Naive thymus-derived CD4-positive, alpha-beta T cell (primary cell): Measurements from ENCODE around the gene CAB39. TPM values are rescaled to one million over a fixed set of nuclear protein-coding genes. Genes with fewer than 3 reads are reported as not detected.

Experiments used
- ATAC-seq: fragments of 150-1000 bp; cut with Tn5 transposase; 2 replicates; pipeline ENCODE4 v1.10.0; 2021; ENCODE audit warnings: mild to moderate bottlenecking, moderate library complexity
- CTCF ChIA-PET: fragments of 350-600 bp; sonication (Branson Sonifier 250); formaldehyde crosslinking; loops from one replicate; lab custom pipeline; 2021; ENCODE audit warnings: antibody characterized with exemption; lab: Charles Lee
- POLR2A ChIA-PET: fragments of 350-600 bp; sonication (Branson Sonifier 250); formaldehyde crosslinking; loops from one replicate; lab custom pipeline; 2021; ENCODE audit warnings: antibody characterized with exemption, inconsistent platforms; lab: Charles Lee
- DNase-seq, 9 donors: peaks; one replicate each; pipeline versions ENCODE4 v3.0.0 to v3.0.0-alpha.2; 2020 to 2022; ENCODE audit warnings: mixed read lengths in 1 of 9
- H3K27ac ChIP-seq: one replicate; pipeline ENCODE4 v1.7.0; 2013; ENCODE audit warnings: mild to moderate bottlenecking, low read depth, low read length, moderate library complexity
- H3K27me3 ChIP-seq, 2 donors: one replicate each; pipeline ENCODE4 v1.7.0; 2013; ENCODE audit warnings: low read length in 2 of 2, mild to moderate bottlenecking in 2 of 2, moderate library complexity in 2 of 2; ENCODE audit not compliant: control insufficient read depth in 2 of 2, insufficient read depth in 2 of 2
- H3K36me3 ChIP-seq, 3 experiments: 1 replicate in 2 of 3; 2 replicates in 1 of 3; pipeline ENCODE4 v1.7.0; 2013; ENCODE audit warnings: low read length in 3 of 3, mild to moderate bottlenecking in 3 of 3, moderate library complexity in 1 of 3; ENCODE audit not compliant: insufficient read depth in 3 of 3, control insufficient read depth in 2 of 3
- H3K4me1 ChIP-seq, 2 donors: one replicate each; pipeline ENCODE4 v1.7.0; 2013; ENCODE audit warnings: low read length in 2 of 2, mild to moderate bottlenecking in 2 of 2, moderate library complexity in 1 of 2; ENCODE audit not compliant: control insufficient read depth in 2 of 2, insufficient read depth in 2 of 2
- H3K4me3 ChIP-seq: 2 replicates; pipeline ENCODE4 v1.7.0; 2013; ENCODE audit warnings: mild to moderate bottlenecking, low read length
- H3K9me3 ChIP-seq, 3 experiments: 1 replicate in 2 of 3; 2 replicates in 1 of 3; pipeline ENCODE4 v1.7.0; 2013; ENCODE audit warnings: low read length in 3 of 3; ENCODE audit not compliant: control insufficient read depth in 2 of 3
- H3K27ac Mint-ChIP-seq, 9 donors: one replicate each; pipeline ENCODE4 v1.8.0; 2020 to 2022; ENCODE audit warnings: mixed read lengths in 9 of 9, mild to moderate bottlenecking in 8 of 9, moderate library complexity in 5 of 9, inconsistent platforms in 2 of 9
- H3K27me3 Mint-ChIP-seq, 5 donors: one replicate each; pipeline ENCODE4 v1.8.0; 2021 to 2022; ENCODE audit warnings: mixed read lengths in 5 of 5, mild to moderate bottlenecking in 1 of 5
- H3K36me3 Mint-ChIP-seq, 5 donors: one replicate each; pipeline ENCODE4 v1.8.0; 2020 to 2022; ENCODE audit warnings: mixed read lengths in 5 of 5, mild to moderate bottlenecking in 3 of 5, inconsistent platforms in 1 of 5
- H3K4me1 Mint-ChIP-seq, 7 donors: one replicate each; pipeline ENCODE4 v1.8.0; 2020 to 2022; ENCODE audit warnings: mixed read lengths in 7 of 7, mild to moderate bottlenecking in 3 of 7, inconsistent platforms in 1 of 7
- H3K4me3 Mint-ChIP-seq, 10 donors: one replicate each; pipeline ENCODE4 v1.8.0; 2020 to 2022; ENCODE audit warnings: mild to moderate bottlenecking in 10 of 10, mixed read lengths in 10 of 10, moderate library complexity in 6 of 10, inconsistent platforms in 2 of 10
- H3K9me3 Mint-ChIP-seq, 11 donors: one replicate each; pipeline ENCODE4 v1.8.0; 2020 to 2022; ENCODE audit warnings: mixed read lengths in 11 of 11, mild to moderate bottlenecking in 4 of 11, inconsistent platforms in 1 of 11, moderate library complexity in 1 of 11
- intact Hi-C, 2 donors: fragments of 100-400 bp; cut with micrococcal nuclease; formaldehyde crosslinking; loops; one replicate each; pipeline ENCODE4 v1.15.1; 2023
- polyA plus RNA-seq, 2 donors: library from polyadenylated mRNA; unstranded; fragments of 300-500 nt; fragmentation: Illumina TruSeq; gene quantifications; one replicate each; pipeline ENCODE4 v1.2.3, GENCODE V29; 2021
- total RNA-seq, 6 experiments: library from RNA in 5 of 6; stranded (reverse) in 5 of 6; gene quantifications; 1 replicate in 5 of 6; 2 replicates in 1 of 6; pipeline ENCODE4 v1.2.3 and lab custom pipeline; 2021 to 2026

The CAB39 gene
- total RNA-seq (100 to 1,000 TPM in 2 of 5 experiments, 10 to 100 TPM in 3; 71.0 to 186 (median 95.4) TPM), polyA plus RNA-seq (10 to 100 TPM; 73.1 to 79.4 TPM), total RNA-seq (lab: John Stamatoyannopoulos, UW) (142 reads per million, percentile 89 among the genes with 10 or more reads in this experiment)

DNA sequence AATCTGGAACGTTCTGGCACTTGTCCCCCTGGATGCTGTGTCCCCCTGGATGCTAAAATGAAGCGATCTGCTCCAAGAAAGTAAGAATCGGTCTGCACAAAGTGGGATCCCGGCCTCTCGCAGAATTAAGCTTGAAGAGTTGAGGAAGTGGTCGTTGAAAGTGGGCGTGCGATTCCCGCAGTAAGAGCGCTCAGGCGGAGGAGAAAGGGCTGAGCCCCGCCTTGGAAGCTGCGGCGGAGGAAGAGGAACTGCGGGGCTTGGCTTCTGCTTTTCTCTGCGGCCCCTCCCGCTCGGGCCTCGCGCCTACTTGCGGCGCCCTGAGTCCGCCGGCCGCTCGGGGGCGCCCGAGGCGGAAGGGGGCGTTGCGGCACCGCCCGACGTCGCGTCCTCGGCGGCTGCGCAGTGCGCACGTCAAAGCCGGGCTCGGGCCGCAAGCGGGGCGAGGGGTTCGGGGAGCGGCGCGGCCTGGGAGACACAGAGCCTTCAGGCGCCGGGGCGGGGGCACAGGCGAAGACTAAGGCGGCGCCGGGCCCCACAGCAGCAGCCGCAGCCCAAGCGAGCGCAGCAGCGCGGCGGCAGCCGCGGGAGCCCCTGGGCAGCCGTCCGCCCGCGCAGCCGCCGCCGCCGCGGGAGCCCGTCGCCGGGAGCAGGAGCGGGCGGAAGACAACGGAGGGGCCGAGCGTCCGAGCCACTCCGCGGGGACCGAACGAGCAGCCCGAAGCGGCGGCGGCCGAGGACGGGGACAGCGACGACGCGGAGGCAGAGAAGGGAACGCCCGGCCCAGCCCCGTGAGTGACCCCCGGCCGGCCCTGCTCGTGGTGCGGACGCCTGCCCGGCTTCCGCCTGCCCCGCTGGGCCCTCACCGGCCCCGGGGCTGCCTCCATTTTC, at the start of gene CAB39:
Gene CAB39, plus strand, starts transcription at position 400 of the 888 bp plus-strand sequence. CDS start 47,160 bp downstream, outside the sequence.
- POLR2A ChIA-PET: interaction anchor here (0.9 to 2.5 kb wide), 11 partner anchors 10 to 85 kb away, joined by 3 to 24 read pairs (median 5); no protein-coding TSS in a partner anchor
- Mint-ChIP-seq H3K4me3 (peak within 1 kb of the TSS; percentile 91 to 99 (median 98)), H3K4me1 (peaks cover 31 to 53% (median 50%) of the 10 kb centered on the region in 7 donors), H3K27ac (peak within 1 kb of the TSS; percentile 92 to 98 (median 97)), H3K36me3 (peaks cover 0 to 28% (median 4%) of the 10 kb centered on the region in 5 donors), H3K27me3 (no peaks in the 10 kb centered on the region), H3K9me3 (no peaks in the 10 kb centered on the region)
- Histone ChIP-seq H3K4me3 (peak within 1 kb of the TSS; percentile 92), H3K9me3 (no peaks in the 10 kb centered on the region), H3K27me3 (no peaks in the 10 kb centered on the region), H3K4me1 (peaks cover 27 to 35% of the 10 kb centered on the region in 2 donors), H3K36me3 (peaks cover 0 to 6% (median 0%) of the 10 kb centered on the region in 3 experiments), H3K27ac (peak within 1 kb of the TSS; percentile 91)
- DNase-seq: peak; percentile 82 to 94 (median 90)
- CTCF ChIA-PET: interaction anchor here (0.6 to 2.2 kb wide), 7 partner anchors 10 to 86 kb away, joined by 3 to 14 read pairs (median 5); no protein-coding TSS in a partner anchor
- intact Hi-C loops: loop anchor here (1.0 to 5.0 kb wide), 13 partner anchors 51 to 790 kb away; partner anchors contain the start of genes FBXO36 (in 1 of the 2), SP100 (in 1 of the 2), SP140 (in 1 of the 2) and SP140L (in 1 of the 2)
- peak; percentile 96 for ATAC-seq

- ChIA-PET POLR2A (interaction anchor here (0.5 to 1.6 kb wide), 4 partner anchors 10 to 310 kb away, joined by 3 to 6 read pairs (median 4); no protein-coding TSS in a partner anchor), CTCF (interaction anchor here (1.4 kb wide), 1 partner anchor 134 kb away, joined by 4 read pairs; no protein-coding TSS in a partner anchor)
- Histone ChIP-seq H3K9me3 (no peaks in the 10 kb centered on the region), H3K27ac (no peak overlapping the region), H3K36me3 (no peaks in the 10 kb centered on the region), H3K27me3 (no peaks in the 10 kb centered on the region), H3K4me3 (no peak overlapping the region), H3K4me1 (peaks cover 74 to 89% of the 10 kb centered on the region in 2 donors)
- Mint-ChIP-seq H3K27me3 (no peaks in the 10 kb centered on the region), H3K36me3 (peaks cover 0 to 7% (median 0%) of the 10 kb centered on the region in 5 donors), H3K9me3 (no peaks in the 10 kb centered on the region), H3K4me3 (peak overlapping the region in 8 of 10 donors; percentile 32 to 87 (median 58)), H3K4me1 (peaks cover 64 to 93% (median 92%) of the 10 kb centered on the region in 7 donors), H3K27ac (peak overlapping the region in 8 of 9 donors; percentile 45 to 98 (median 84))
- ATAC-seq: no peak
- no peak for DNase-seq
- intact Hi-C loops: loop anchor here in 1 of 2 donors (5.0 kb wide), 1 partner anchor 437 kb away; the partner anchor contains the start of gene SP140
Measured at GRCh38 chr2:230664128-230664527, 48.5 kb upstream of the CAB39 start.

GRCh38 chr2:230664844-230665243, 47.8 kb upstream of the CAB39 start:
- DNase-seq (no peak), ATAC-seq (no peak)
- Mint-ChIP-seq H3K36me3 (peaks cover 0 to 8% (median 0%) of the 10 kb centered on the region in 5 donors), H3K9me3 (no peaks in the 10 kb centered on the region), H3K27me3 (no peaks in the 10 kb centered on the region), H3K4me1 (peaks cover 63 to 92% (median 88%) of the 10 kb centered on the region in 7 donors), H3K4me3 (peak overlapping the region in 7 of 10 donors; percentile 5 to 87 (median 47)), H3K27ac (peak overlapping the region in 8 of 9 donors; percentile 47 to 98 (median 74))
- intact Hi-C loops: loop anchor here in 1 of 2 donors (5.0 kb wide), 1 partner anchor 438 kb away; the partner anchor contains the start of gene SP140
- H3K9me3 ChIP-seq: no peaks in the 10 kb centered on the region
- H3K27me3 ChIP-seq: no peaks in the 10 kb centered on the region
- ChIA-PET POLR2A (no interaction called here), CTCF (no interaction called here)
- H3K4me1 ChIP-seq: peaks cover 67 to 84% of the 10 kb centered on the region in 2 donors
- H3K27ac ChIP-seq: no peak overlapping the region
- H3K36me3 ChIP-seq: no peaks in the 10 kb centered on the region
- H3K4me3 ChIP-seq: no peak overlapping the region

GRCh38 chr2:230665263-230665691, 47.4 kb upstream of the CAB39 start:
- Mint-ChIP-seq H3K4me3 (peak overlapping the region in 8 of 10 donors; percentile 5 to 87 (median 45)), H3K27me3 (no peaks in the 10 kb centered on the region), H3K36me3 (peaks cover 0 to 9% (median 0%) of the 10 kb centered on the region in 5 donors), H3K27ac (peak overlapping the region in 6 of 9 donors; percentile 8 to 98 (median 90)), H3K9me3 (no peaks in the 10 kb centered on the region), H3K4me1 (peaks cover 63 to 94% (median 85%) of the 10 kb centered on the region in 7 donors)
- peaks cover 63 to 80% of the 10 kb centered on the region in 2 donors for H3K4me1 ChIP-seq
- no peak overlapping the region for H3K4me3 ChIP-seq
- no peaks in the 10 kb centered on the region for H3K27me3 ChIP-seq
- H3K27ac ChIP-seq: no peak overlapping the region
- H3K36me3 ChIP-seq: no peaks in the 10 kb centered on the region
- intact Hi-C loops: no loop called here
- ChIA-PET POLR2A (interaction anchor here (0.5 to 0.6 kb wide), 2 partner anchors 15 to 49 kb away, joined by 3 read pairs; no protein-coding TSS in a partner anchor), CTCF (no interaction called here)
- H3K9me3 ChIP-seq: no peaks in the 10 kb centered on the region
- DNase-seq (no peak), ATAC-seq (no peak)

DNA sequence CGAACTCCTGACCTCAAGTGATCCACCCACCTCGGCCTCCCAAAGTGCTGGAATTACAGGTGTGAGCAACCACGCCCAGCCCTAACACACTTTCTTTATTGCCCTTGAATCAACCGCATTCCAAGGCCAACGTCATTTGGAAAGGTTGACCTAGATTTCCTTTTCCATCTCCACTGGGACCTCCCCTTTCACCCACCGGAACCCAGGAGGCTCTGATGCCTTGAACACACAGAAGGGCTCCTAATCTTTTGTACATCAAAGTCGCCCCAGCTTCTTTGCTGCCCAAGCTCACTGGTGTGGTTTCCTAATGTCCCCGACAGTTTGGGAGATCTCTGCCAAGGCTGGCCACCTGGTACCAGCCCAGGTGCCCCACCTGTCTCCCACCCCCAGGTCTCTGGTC, 46.2 kb upstream of the CAB39 start:
- ATAC-seq (no peak), DNase-seq (no peak)
- peaks cover 61 to 94% (median 82%) of the 10 kb centered on the region in 7 donors for H3K4me1 Mint-ChIP-seq
- peak overlapping the region in 3 of 10 donors; percentile 3 to 35 (median 25) for H3K4me3 Mint-ChIP-seq
- ChIA-PET CTCF (no interaction called here), POLR2A (no interaction called here)
- Histone ChIP-seq H3K4me1 (peaks cover 56 to 68% of the 10 kb centered on the region in 2 donors), H3K36me3 (no peaks in the 10 kb centered on the region), H3K9me3 (no peaks in the 10 kb centered on the region), H3K27ac (no peak overlapping the region), H3K27me3 (no peaks in the 10 kb centered on the region), H3K4me3 (no peak overlapping the region)
- H3K9me3 Mint-ChIP-seq: peaks cover 0 to 1% (median 0%) of the 10 kb centered on the region in 11 donors
- intact Hi-C loops: no loop called here
- peak overlapping the region in 2 of 9 donors; percentile 38 to 89 for H3K27ac Mint-ChIP-seq
- no peaks in the 10 kb centered on the region for H3K27me3 Mint-ChIP-seq
- H3K36me3 Mint-ChIP-seq: peaks cover 0 to 9% (median 0%) of the 10 kb centered on the region in 5 donors
